ENCODE results near the gene ODC1.

DNA sequence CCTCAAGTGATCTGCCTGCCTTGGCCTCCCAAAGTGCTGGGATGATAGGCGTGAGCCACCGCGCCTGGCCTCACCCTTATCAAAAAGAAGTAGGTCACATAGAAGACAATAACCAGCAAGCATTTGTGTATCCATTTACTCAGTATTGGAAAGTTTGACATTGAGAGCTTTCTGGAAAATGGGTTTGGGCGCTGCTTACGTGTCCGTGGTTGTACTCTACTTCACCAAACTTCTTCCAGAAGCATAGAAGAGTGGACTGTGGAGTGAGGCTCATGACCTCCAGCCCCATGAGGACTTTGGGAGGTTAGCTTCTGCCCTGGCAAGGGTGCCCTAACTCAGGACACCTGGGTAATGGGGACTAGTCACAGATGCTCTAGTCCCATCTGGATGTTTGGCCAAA, 3.7 kb upstream of the ODC1 start:
- TF ChIP-seq POLR2A (IDR thresholded peaks at IDR 0.05; ENCODE audit: low read length) = no peak
- no peak for TF ChIP-seq GATA1 (IDR thresholded peaks at IDR 0.05; ENCODE audit: low read depth, low read length)

Data from erythroblast (primary cell).